IPS-18a (cell line): ENCODE results near the gene ESRRG.

Experiments used
- H3K27ac ChIP-seq: one replicate; pipeline ENCODE4 v1.5.1; 2013; ENCODE audit warnings: low read length
- H3K27me3 ChIP-seq: one replicate; pipeline ENCODE4 v1.6.1; 2013; ENCODE audit warnings: mild to moderate bottlenecking, low read length; ENCODE audit not compliant: control insufficient read depth, insufficient read depth
- H3K36me3 ChIP-seq: one replicate; pipeline ENCODE4 v1.6.1; 2013; ENCODE audit warnings: low read depth, low read length; ENCODE audit not compliant: control insufficient read depth
- H3K4me1 ChIP-seq: one replicate; pipeline ENCODE4 v1.6.1; 2013; ENCODE audit warnings: low read depth, low read length; ENCODE audit not compliant: control insufficient read depth
- H3K4me3 ChIP-seq: one replicate; pipeline ENCODE4 v1.5.1; 2013; ENCODE audit warnings: low read length
- H3K9ac ChIP-seq: one replicate; pipeline ENCODE4 v1.6.1; 2013; ENCODE audit warnings: mild to moderate bottlenecking, low read length, moderate library complexity
- H3K9me3 ChIP-seq: one replicate; pipeline ENCODE4 v1.6.1; 2013; ENCODE audit warnings: low read depth, low read length; ENCODE audit not compliant: control insufficient read depth

ESRRG gene

GRCh38 chr1:216459651-216460207 is 263.5 kb downstream of the ESRRG start:
- H3K27me3 ChIP-seq = no peaks in the 10 kb centered on the region
- no peaks in the 10 kb centered on the region for H3K9me3 ChIP-seq

GRCh38 chr1:216458812-216459211 is 264.4 kb downstream of the ESRRG start:
- Histone ChIP-seq H3K27me3 (no peaks in the 10 kb centered on the region), H3K27ac (no peak overlapping the region), H3K9me3 (no peaks in the 10 kb centered on the region), H3K4me3 (no peak overlapping the region), H3K36me3 (no peaks in the 10 kb centered on the region), H3K4me1 (peaks cover 15% of the 10 kb centered on the region), H3K9ac (no peak overlapping the region)

More at GRCh38 chr1:216459651-216460207, 263.5 kb downstream of the ESRRG start:
- peaks cover 15% of the 10 kb centered on the region for H3K4me1 ChIP-seq
- H3K4me3 ChIP-seq = no peak overlapping the region
- no peaks in the 10 kb centered on the region for H3K36me3 ChIP-seq
- no peak overlapping the region for H3K9ac ChIP-seq
- no peak overlapping the region for H3K27ac ChIP-seq

- H3K9ac ChIP-seq = no peak overlapping the region
- H3K4me3 ChIP-seq = no peak overlapping the region
- no peak overlapping the region for H3K27ac ChIP-seq
- no peaks in the 10 kb centered on the region for H3K27me3 ChIP-seq
- H3K9me3 ChIP-seq = no peaks in the 10 kb centered on the region
- H3K4me1 ChIP-seq = peaks cover 15% of the 10 kb centered on the region
- H3K36me3 ChIP-seq = no peaks in the 10 kb centered on the region
Observed at GRCh38 chr1:216457356-216457755, 265.9 kb downstream of the ESRRG start.

GRCh38 chr1:216456682-216457081 is 266.5 kb downstream of the ESRRG start:
- Histone ChIP-seq H3K9ac (no peak overlapping the region), H3K4me3 (no peak overlapping the region), H3K27me3 (no peaks in the 10 kb centered on the region), H3K4me1 (peaks cover 12% of the 10 kb centered on the region), H3K27ac (no peak overlapping the region), H3K9me3 (no peaks in the 10 kb centered on the region), H3K36me3 (no peaks in the 10 kb centered on the region)

- H3K4me1 ChIP-seq = peaks cover 8% of the 10 kb centered on the region
- no peaks in the 10 kb centered on the region for H3K36me3 ChIP-seq
- no peak overlapping the region for H3K27ac ChIP-seq
- no peaks in the 10 kb centered on the region for H3K9me3 ChIP-seq
- H3K27me3 ChIP-seq = no peaks in the 10 kb centered on the region
- H3K4me3 ChIP-seq = no peak overlapping the region
- H3K9ac ChIP-seq = no peak overlapping the region
Observed at GRCh38 chr1:216453777-216454176, 269.5 kb downstream of the ESRRG start.
